Medulla oblongata (tissue), 1 donor: Measurements from ENCODE around the gene PLK5.
"Not testable (repeated sequence)": the region's sequence is repeated elsewhere in the genome, so short reads cannot be mapped to it uniquely, and the experiment has no call there.

ENCODE experiments used
- DNase-seq: peaks from one replicate; pipeline ENCODE4 v3.0.0-alpha.2; 2015; ENCODE audit errors: extremely low spot score

PLK5 gene

GRCh38 chr19:1525343-1525742, 1.5 kb downstream of the PLK5 start:
- no peak for DNase-seq

DNA sequence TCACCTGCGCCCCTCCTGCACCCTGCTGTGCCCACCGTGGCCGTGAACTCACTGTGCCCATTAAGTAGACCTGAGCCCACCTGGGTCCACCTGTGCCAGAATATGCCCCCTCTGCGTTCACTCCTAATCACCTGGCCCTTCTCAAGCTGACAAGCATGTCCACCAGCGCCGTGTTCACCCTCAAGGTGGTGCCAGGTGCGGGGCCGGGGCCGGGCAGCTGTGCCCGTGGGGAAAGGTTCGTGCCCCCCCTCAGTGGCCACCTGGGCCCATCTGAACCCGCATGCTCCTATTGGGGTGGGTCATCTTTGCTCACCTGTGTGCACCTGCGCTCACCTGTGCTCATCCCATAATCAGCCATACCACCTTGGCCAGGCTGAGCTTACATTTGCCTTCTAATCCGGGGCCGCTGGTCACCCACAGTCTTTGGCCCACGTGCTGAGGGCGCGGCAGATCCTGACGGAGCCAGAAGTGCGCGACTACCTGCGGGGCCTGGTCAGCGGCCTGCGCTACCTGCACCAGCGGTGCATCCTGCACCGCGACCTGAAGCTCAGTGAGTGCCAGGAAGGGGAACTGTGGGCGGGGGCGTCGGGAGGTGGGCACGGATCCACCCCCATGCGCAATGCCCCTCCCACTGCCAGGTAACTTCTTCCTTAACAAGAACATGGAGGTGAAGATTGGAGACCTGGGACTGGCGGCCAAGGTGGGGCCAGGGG, 2.3 kb downstream of the PLK5 start:
- DNase-seq = no peak

GRCh38 chr19:1526979-1527649, 3.2 kb downstream of the PLK5 start:
- DNase-seq = no peak

DNA sequence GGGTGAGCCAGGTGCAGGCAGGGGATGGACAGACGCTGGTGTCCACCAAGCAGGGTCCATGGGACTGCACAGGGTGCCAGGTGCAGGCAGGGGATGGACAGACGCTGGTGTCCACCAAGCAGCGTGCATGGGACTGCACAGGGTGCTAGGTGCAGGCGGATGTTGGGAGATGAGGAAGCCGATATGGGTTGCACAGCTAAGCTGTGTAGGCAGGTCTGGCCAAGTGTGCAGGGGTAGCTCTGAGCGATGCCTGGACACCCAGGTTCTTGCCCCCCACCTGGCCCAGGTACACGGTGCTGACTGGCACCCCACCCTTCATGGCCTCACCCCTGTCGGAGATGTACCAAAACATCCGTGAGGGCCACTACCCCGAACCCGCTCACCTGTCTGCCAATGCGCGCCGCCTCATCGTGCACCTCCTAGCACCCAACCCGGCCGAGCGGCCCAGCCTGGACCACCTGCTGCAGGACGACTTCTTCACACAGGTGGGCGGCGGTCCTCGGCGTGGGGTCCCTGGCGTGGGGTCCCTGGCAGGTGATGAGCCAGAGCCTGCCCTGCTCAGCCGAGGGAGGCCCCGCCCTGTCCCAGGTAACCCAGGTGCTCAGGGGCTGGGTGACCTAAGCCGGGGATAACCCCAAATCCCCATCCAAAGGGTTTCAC, 3.9 kb downstream of the PLK5 start:
- DNase-seq = no peak

GRCh38 chr19:1528596-1529429, 4.9 kb downstream of the PLK5 start:
- no peak for DNase-seq

DNA sequence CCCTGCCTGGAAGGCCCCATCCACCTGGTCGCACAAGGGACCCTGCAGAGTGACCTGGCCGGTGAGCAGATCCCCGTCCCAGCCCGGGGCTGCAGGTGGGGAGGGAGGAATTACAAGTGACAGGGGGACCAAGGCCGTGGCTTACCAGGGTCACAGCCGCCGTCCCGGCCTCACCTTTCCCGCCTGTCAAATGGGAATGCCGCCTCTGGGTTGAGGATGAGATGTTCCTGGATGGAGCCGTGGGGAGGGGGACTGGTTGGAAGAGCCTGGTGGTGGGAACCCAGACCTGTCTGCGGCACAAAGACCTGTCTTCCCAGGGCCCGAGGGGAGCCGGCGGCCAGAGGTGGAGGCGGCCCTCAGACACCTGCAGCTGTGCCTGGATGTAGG, 5.5 kb downstream of the PLK5 start:
- no peak for DNase-seq

GRCh38 chr19:1530856-1531255, 7.0 kb downstream of the PLK5 start:
- DNase-seq = not testable (repeated sequence)

DNA sequence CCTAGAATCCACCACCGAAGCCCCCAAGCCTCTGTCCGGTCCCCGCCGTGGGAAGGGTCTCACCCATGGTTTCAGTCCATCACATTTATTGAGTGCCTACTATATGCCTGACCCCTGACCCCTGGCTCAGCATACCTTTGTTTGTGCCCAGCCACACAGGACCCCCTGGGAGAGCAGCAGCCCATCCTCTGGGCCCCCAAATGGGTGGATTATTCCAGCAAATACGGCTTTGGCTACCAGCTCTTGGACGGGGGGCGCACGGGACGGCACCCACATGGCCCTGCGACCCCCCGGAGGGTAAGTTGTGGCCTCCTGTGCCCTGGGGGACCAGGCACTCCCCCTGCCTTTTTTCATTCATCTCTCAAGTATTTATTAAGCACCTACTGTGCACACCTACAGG, 7.7 kb downstream of the PLK5 start:
- no peak for DNase-seq

GRCh38 chr19:1532003-1532402, 8.1 kb downstream of the PLK5 start:
- DNase-seq = no peak

DNA sequence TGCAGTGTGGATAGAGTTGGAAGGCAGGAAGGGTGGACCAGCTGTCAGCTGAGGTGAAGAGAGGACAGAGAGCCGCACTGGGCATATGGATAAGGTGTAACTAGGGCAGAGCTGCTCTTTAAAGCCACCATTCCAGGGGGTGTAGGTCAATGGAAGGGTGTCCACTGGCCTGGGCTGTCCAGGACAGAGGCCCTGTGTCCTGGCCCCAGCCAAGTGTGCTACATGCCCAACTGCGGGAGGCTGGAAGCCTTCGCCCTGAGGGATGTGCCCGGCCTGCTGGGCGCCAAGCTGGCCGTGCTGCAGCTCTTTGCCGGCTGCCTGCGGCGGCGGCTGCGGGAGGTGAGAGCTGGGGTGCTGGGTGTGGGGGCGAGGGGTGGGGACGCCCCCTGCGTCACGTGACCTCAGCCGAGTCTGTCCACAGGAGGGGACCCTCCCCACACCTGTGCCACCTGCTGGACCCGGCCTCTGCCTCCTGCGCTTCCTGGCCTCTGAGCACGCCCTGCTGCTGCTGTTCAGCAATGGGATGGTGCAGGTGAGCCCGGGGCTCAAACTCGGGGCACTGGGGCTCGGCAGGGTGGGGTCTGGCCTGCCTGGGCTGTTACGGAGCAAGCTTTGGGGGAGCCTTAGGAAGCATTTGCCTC, 9.8 kb downstream of the PLK5 start:
- DNase-seq = no peak

DNA sequence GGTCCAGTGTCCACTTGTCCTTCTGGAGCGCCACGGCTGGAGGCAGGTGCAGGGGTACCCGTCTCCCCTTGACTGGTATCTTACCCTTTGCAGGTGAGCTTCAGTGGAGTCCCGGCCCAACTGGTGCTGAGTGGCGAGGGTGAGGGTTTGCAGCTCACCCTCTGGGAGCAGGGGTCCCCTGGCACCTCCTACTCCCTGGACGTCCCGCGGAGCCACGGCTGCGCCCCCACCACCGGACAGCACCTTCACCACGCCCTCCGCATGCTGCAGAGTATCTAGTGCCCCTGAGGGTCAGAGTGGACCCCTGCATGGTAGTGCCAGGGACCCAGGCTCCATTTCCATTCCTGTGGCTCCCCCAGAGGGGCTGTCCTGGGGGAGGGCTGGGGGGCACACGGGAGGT, 11.1 kb downstream of the PLK5 start:
- no peak for DNase-seq

- not testable (repeated sequence) for DNase-seq
These were observed 11.8 kb downstream of the PLK5 start for GRCh38 chr19:1535699-1536098.

- DNase-seq = no peak
These were observed 15.1 kb downstream of the PLK5 start for GRCh38 chr19:1538978-1539377.

DNA sequence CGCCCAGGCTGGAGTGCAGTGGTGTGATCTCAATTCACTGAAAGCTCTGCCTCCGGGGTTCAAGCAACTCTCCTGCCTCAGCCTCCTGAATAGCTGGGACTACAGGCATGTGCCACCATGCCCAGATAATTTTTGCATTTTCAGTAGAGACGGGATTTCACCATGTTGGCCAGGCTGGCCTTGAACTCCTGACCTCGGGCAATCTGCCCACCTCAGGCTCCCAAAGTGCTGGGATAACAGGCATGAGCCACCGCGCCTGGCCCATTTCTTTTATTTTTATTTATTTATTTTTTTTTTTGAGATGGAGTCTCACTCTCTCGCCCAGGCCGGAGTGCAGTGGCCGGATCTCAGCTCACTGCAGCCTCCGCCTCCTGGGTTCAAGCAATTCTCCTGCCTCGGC, 15.9 kb downstream of the PLK5 start:
- not testable (repeated sequence) for DNase-seq

- no peak for DNase-seq
These were observed 16.6 kb downstream of the PLK5 start for GRCh38 chr19:1540365-1540925.

DNA sequence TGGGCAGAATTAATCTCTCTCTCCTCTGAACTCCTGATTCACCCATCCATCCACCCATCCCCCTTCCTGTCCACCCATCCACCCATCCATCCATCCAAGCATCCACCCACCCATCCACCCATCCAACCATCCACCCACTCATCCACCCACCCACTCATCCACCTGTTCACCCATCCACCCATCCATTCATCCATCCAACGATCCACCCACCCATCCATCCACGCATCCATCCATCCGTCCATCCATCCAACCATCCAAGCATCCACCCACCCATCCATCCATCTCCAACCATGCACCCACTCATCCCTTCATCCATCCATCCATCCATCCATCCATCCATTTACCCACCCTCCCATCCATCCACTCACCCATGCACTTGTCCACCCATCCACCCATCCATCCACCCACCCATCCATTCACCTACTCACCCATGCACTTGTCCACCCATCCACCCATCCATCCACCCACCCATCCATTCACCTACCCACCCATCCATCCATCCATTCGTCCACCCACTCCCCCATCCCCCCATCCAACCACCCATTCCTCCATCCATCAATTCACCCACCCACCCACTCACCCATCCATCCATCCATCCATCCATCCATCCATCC, 25.6 kb downstream of the PLK5 start:
- DNase-seq = no peak

GRCh38 chr19:1551068-1552040, 27.5 kb downstream of the PLK5 start:
- DNase-seq = no peak

- no peak for DNase-seq
These were observed 29.5 kb downstream of the PLK5 start for GRCh38 chr19:1553415-1553814.

- DNase-seq = no peak
These were observed 31.1 kb downstream of the PLK5 start for GRCh38 chr19:1554968-1555367.
